ENCODE results near the gene ATG10.
"Not testable (repeated sequence)": the region's sequence is repeated elsewhere in the genome, so short reads cannot be mapped to it uniquely, and the experiment has no call there.

The ATG10 gene

DNA sequence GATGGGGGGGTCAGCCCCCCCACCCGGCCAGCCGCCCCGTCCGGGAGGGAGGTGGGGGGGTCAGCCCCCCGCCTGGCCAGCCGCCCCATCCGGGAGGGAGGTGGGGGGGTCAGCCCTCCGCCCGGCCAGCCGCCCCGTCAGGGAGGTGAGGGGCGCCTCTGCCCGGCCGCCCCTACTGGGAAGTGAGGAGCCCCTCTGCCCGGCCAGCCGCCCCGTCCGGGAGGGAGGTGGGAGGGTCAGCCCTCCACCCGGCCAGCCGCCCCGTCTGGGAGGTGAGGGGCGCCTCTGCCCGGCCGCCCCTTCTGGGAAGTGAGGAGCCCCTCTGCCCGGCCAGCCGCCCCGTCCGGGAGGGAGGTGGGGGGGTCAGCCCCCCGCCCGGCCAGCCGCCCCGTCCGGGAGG is 168.0 kb downstream of the ATG10 start:
- H3K36me3 ChIP-seq (ENCODE audit: control insufficient read depth in 2 of 2, insufficient read depth in 2 of 2, low read length in 2 of 2); H3K4me1 ChIP-seq (ENCODE audit: control insufficient read depth in 2 of 2, insufficient read depth in 2 of 2, low read length in 2 of 2); H3K4me3 ChIP-seq (ENCODE audit: low read length in 2 of 2); H3K9me3 ChIP-seq (ENCODE audit: control insufficient read depth in 2 of 2, low read length in 2 of 2); H3K27me3 ChIP-seq (ENCODE audit: control insufficient read depth in 2 of 2, insufficient read depth in 2 of 2, low read length in 2 of 2); H3K27ac ChIP-seq (ENCODE audit: low read depth in 2 of 2, low read length in 2 of 2); H3K9ac ChIP-seq (ENCODE audit: low read depth in 1 of 2, low read length in 2 of 2): not testable (repeated sequence)

DNA sequence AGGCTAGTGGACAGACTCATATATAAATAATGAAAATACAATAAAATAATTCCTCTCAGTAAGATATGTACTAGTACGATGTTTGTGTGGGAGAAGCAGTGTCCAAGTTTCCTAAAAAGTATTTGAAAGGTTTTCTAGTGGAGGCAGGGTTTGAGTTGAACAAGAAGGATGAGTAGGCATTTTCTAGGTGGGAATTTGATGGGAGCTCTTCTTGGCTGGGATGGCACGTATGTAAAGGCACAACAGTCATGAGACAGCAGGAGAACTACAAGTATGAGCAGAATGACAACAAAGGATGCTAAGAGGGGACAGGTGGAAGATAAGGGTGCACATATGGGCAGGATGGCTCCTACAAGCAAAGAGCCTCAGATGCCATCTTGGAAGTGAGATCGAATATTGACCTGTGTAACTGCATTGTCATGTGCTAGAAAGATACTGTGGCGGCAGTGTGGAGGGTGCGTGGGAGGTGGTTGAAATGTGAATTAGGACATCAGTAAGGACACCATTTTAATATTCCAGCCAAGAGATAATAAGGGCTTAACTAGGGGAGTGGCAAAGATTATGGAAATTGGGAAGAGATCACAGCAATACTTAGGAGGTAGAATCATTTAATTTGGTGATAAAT is 170.5 kb downstream of the ATG10 start:
- H3K9ac ChIP-seq (ENCODE audit: low read depth in 1 of 2, low read length in 2 of 2): no peak overlapping the region
- no peaks in the 10 kb centered on the region for H3K4me1 ChIP-seq (ENCODE audit: control insufficient read depth in 2 of 2, insufficient read depth in 2 of 2, low read length in 2 of 2)
- H3K9me3 ChIP-seq (ENCODE audit: control insufficient read depth in 2 of 2, low read length in 2 of 2): no peaks in the 10 kb centered on the region
- H3K27ac ChIP-seq (ENCODE audit: low read depth in 2 of 2, low read length in 2 of 2): no peak overlapping the region
- no peaks in the 10 kb centered on the region for H3K36me3 ChIP-seq (ENCODE audit: control insufficient read depth in 2 of 2, insufficient read depth in 2 of 2, low read length in 2 of 2)
- no peak overlapping the region for H3K4me3 ChIP-seq (ENCODE audit: low read length in 2 of 2)
- no peaks in the 10 kb centered on the region for H3K27me3 ChIP-seq (ENCODE audit: control insufficient read depth in 2 of 2, insufficient read depth in 2 of 2, low read length in 2 of 2)

DNA sequence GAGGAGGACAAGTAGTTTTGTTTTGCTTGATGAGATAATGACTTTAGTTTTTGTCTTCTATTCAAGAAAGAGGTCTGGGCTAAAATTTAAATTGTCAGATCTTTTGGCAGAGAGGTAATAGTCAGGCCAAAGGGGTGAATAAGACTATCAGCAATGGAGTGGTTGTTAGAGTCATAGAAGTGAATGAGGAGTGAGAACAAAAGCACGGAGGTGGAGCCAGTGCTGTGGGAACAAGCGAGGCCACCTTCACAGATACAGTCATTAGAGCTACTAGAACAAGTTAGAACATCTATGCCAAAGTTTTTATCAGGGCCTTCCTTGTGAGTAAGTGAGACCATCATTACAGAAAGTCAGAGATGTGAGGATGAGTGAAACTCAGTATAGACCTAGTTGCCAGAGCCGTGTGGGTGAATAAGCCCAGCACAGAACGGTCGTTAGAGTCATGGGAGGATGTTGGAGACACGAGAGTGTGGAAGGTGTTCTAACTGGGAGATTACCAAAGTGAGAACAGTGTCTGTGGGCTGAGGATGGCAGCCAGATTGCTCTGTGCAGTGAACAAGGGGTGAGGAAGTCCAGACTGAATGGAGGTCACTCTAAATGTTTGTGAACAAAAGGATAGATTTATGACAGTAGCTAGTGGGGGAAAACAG is 171.2 kb downstream of the ATG10 start:
- Histone ChIP-seq H3K36me3 (ENCODE audit: control insufficient read depth in 2 of 2, insufficient read depth in 2 of 2, low read length in 2 of 2) (no peaks in the 10 kb centered on the region), H3K9me3 (ENCODE audit: control insufficient read depth in 2 of 2, low read length in 2 of 2) (no peaks in the 10 kb centered on the region), H3K27me3 (ENCODE audit: control insufficient read depth in 2 of 2, insufficient read depth in 2 of 2, low read length in 2 of 2) (no peaks in the 10 kb centered on the region), H3K9ac (ENCODE audit: low read depth in 1 of 2, low read length in 2 of 2) (no peak overlapping the region), H3K4me3 (ENCODE audit: low read length in 2 of 2) (no peak overlapping the region), H3K4me1 (ENCODE audit: control insufficient read depth in 2 of 2, insufficient read depth in 2 of 2, low read length in 2 of 2) (no peaks in the 10 kb centered on the region), H3K27ac (ENCODE audit: low read depth in 2 of 2, low read length in 2 of 2) (no peak overlapping the region)

DNA sequence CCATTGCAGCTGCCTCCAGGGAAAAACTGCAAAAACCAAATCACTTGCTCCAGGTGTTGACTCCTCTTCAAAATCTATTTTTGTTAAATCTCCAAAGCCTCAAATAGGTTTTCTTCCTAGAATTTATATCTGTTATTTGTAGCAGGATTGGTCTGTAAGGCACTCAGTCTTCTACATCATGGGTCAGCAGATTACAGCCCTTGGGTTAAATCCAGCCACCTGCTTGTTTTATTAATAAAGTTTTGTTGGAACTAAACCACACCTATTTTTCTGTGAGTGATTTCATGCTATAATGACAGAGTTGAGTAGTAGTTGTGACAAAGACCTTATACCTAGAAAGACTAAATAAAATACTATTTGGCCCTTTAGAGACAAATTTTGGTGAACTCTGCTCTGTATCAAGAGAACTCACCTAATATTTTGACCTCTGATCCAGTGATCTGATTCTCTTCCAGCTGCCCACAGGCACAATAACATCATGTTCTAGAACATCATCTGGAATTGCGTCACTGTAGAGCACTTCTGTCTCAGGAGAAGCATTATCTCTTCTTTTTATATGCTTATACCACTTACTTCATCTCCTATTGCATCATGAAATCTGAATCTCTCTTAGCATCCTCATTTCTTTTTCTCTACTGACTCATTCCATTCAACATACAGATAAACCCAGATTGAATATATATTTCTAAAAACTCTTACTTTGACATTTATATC is 176.2 kb downstream of the ATG10 start:
- H3K27ac ChIP-seq (ENCODE audit: low read depth in 2 of 2, low read length in 2 of 2): no peak overlapping the region
- no peaks in the 10 kb centered on the region for H3K36me3 ChIP-seq (ENCODE audit: control insufficient read depth in 2 of 2, insufficient read depth in 2 of 2, low read length in 2 of 2)
- H3K4me1 ChIP-seq (ENCODE audit: control insufficient read depth in 2 of 2, insufficient read depth in 2 of 2, low read length in 2 of 2): no peaks in the 10 kb centered on the region
- no peaks in the 10 kb centered on the region for H3K27me3 ChIP-seq (ENCODE audit: control insufficient read depth in 2 of 2, insufficient read depth in 2 of 2, low read length in 2 of 2)
- H3K9me3 ChIP-seq (ENCODE audit: control insufficient read depth in 2 of 2, low read length in 2 of 2): no peaks in the 10 kb centered on the region
- no peak overlapping the region for H3K4me3 ChIP-seq (ENCODE audit: low read length in 2 of 2)
- no peak overlapping the region for H3K9ac ChIP-seq (ENCODE audit: low read depth in 1 of 2, low read length in 2 of 2)

DNA sequence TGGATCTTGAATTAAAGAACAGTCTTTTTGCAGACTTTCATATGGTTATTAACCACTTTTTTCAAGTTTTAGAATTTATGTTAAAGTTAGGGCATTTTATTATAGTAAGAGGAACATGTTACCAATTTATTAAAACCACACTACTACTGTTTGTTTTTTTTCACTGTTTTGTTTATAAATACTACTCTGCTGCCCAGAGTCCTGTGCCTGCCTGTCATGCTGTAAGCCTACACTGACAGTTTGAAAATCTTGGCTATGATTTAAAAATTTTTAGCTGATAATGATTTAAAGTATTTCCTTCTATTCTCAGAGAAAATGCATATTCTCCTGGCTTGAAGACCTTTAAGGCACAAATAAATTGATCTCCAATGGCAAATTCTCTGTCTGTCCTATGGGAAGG is 177.6 kb downstream of the ATG10 start:
- no peak overlapping the region for H3K27ac ChIP-seq (ENCODE audit: low read depth in 2 of 2, low read length in 2 of 2)
- no peaks in the 10 kb centered on the region for H3K4me1 ChIP-seq (ENCODE audit: control insufficient read depth in 2 of 2, insufficient read depth in 2 of 2, low read length in 2 of 2)
- no peaks in the 10 kb centered on the region for H3K9me3 ChIP-seq (ENCODE audit: control insufficient read depth in 2 of 2, low read length in 2 of 2)
- H3K27me3 ChIP-seq (ENCODE audit: control insufficient read depth in 2 of 2, insufficient read depth in 2 of 2, low read length in 2 of 2): no peaks in the 10 kb centered on the region
- no peak overlapping the region for H3K9ac ChIP-seq (ENCODE audit: low read depth in 1 of 2, low read length in 2 of 2)
- no peaks in the 10 kb centered on the region for H3K36me3 ChIP-seq (ENCODE audit: control insufficient read depth in 2 of 2, insufficient read depth in 2 of 2, low read length in 2 of 2)
- no peak overlapping the region for H3K4me3 ChIP-seq (ENCODE audit: low read length in 2 of 2)

DNA sequence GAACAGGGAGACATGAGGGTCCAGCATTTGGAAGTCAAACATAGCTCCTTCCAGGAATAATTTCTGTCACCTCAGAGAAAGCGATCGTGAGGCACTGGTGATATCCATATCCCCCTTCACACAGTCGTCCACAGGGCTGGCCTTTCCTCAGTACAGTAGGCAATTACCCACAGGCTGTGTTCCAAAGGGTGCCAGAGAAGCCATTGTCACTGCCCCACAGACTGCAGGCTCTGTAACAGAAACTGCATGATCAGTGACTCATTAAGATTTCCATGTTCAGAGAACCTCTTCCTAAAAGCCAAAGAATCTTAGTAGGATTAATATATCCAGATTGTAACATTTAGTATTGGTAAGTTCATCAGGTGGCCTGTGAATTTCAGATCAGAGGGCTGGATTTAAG is 178.7 kb downstream of the ATG10 start:
- Histone ChIP-seq H3K27ac (ENCODE audit: low read depth in 2 of 2, low read length in 2 of 2) (no peak overlapping the region), H3K36me3 (ENCODE audit: control insufficient read depth in 2 of 2, insufficient read depth in 2 of 2, low read length in 2 of 2) (no peaks in the 10 kb centered on the region), H3K9ac (ENCODE audit: low read depth in 1 of 2, low read length in 2 of 2) (no peak overlapping the region), H3K4me3 (ENCODE audit: low read length in 2 of 2) (no peak overlapping the region), H3K27me3 (ENCODE audit: control insufficient read depth in 2 of 2, insufficient read depth in 2 of 2, low read length in 2 of 2) (no peaks in the 10 kb centered on the region), H3K4me1 (ENCODE audit: control insufficient read depth in 2 of 2, insufficient read depth in 2 of 2, low read length in 2 of 2) (no peaks in the 10 kb centered on the region), H3K9me3 (ENCODE audit: control insufficient read depth in 2 of 2, low read length in 2 of 2) (no peaks in the 10 kb centered on the region)

DNA sequence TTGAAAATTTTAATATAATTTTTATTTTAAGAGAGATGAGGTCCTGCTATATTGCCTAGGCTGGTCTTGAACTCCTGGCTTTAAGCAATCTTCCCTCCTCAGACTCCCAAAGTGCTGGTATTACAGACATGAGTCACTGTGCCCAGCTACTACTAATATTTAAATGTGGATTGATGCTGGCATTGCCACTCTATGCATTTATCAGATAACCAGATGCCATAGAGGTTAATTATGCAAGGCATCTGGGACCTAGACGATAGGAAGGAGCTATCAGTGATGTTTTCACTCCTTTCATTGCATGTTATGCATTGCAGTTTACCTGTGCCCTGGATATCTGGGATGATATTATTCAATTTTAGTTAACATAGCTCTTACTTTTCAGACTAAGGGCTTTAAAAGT is 179.4 kb downstream of the ATG10 start:
- Histone ChIP-seq H3K27ac (ENCODE audit: low read depth in 2 of 2, low read length in 2 of 2) (no peak overlapping the region), H3K4me1 (ENCODE audit: control insufficient read depth in 2 of 2, insufficient read depth in 2 of 2, low read length in 2 of 2) (no peaks in the 10 kb centered on the region), H3K4me3 (ENCODE audit: low read length in 2 of 2) (no peak overlapping the region), H3K27me3 (ENCODE audit: control insufficient read depth in 2 of 2, insufficient read depth in 2 of 2, low read length in 2 of 2) (no peaks in the 10 kb centered on the region), H3K9ac (ENCODE audit: low read depth in 1 of 2, low read length in 2 of 2) (no peak overlapping the region), H3K36me3 (ENCODE audit: control insufficient read depth in 2 of 2, insufficient read depth in 2 of 2, low read length in 2 of 2) (no peaks in the 10 kb centered on the region), H3K9me3 (ENCODE audit: control insufficient read depth in 2 of 2, low read length in 2 of 2) (no peaks in the 10 kb centered on the region)

DNA sequence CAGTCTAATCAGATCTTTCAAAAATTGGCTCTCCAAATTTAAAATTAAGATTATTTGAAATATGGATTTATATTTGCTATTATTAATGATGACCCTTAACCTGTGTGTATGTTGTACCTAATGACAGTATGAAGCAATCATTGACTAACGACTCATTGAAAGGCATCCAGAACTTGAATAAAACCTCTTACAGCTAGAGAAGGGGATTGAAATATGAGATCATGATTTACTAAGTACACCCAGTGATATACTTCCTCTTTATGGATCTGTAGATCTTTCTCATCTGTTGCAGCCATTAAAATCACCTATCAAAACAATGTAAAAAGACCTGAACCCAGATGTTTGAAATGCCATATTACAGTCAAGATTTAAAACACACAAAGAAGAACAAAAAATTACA is 179.8 kb downstream of the ATG10 start:
- Histone ChIP-seq H3K4me1 (ENCODE audit: control insufficient read depth in 2 of 2, insufficient read depth in 2 of 2, low read length in 2 of 2) (no peaks in the 10 kb centered on the region), H3K4me3 (ENCODE audit: low read length in 2 of 2) (no peak overlapping the region), H3K9ac (ENCODE audit: low read depth in 1 of 2, low read length in 2 of 2) (no peak overlapping the region), H3K9me3 (ENCODE audit: control insufficient read depth in 2 of 2, low read length in 2 of 2) (no peaks in the 10 kb centered on the region), H3K36me3 (ENCODE audit: control insufficient read depth in 2 of 2, insufficient read depth in 2 of 2, low read length in 2 of 2) (no peaks in the 10 kb centered on the region), H3K27ac (ENCODE audit: low read depth in 2 of 2, low read length in 2 of 2) (no peak overlapping the region), H3K27me3 (ENCODE audit: control insufficient read depth in 2 of 2, insufficient read depth in 2 of 2, low read length in 2 of 2) (no peaks in the 10 kb centered on the region)

DNA sequence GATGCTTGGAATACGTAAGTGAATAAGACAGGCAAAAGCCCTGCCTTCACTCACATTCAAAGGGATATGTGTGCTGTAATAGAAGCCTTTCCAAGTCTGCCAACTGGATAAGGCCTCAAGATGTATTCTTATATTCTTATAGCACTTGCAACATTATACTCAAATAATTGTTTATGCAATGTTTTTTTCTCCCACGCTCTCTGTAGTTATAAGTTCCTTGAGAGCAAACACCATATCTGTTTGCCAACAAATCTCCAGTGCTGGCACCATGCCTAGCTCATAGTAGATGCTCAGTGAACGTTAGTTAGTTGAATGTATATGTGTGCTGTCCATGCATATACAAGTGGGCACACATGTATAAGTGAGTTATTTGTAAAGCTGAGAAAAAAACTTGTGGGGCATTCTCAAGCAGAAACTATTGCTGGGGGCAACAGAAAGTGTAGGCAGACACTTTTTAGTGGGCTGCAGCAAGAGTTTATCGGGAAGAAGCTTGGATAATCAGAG is 181.2 kb downstream of the ATG10 start:
- Histone ChIP-seq H3K4me1 (ENCODE audit: control insufficient read depth in 2 of 2, insufficient read depth in 2 of 2, low read length in 2 of 2) (no peaks in the 10 kb centered on the region), H3K36me3 (ENCODE audit: control insufficient read depth in 2 of 2, insufficient read depth in 2 of 2, low read length in 2 of 2) (no peaks in the 10 kb centered on the region), H3K9me3 (ENCODE audit: control insufficient read depth in 2 of 2, low read length in 2 of 2) (no peaks in the 10 kb centered on the region), H3K4me3 (ENCODE audit: low read length in 2 of 2) (no peak overlapping the region), H3K27me3 (ENCODE audit: control insufficient read depth in 2 of 2, insufficient read depth in 2 of 2, low read length in 2 of 2) (no peaks in the 10 kb centered on the region), H3K9ac (ENCODE audit: low read depth in 1 of 2, low read length in 2 of 2) (no peak overlapping the region), H3K27ac (ENCODE audit: low read depth in 2 of 2, low read length in 2 of 2) (no peak overlapping the region)

DNA sequence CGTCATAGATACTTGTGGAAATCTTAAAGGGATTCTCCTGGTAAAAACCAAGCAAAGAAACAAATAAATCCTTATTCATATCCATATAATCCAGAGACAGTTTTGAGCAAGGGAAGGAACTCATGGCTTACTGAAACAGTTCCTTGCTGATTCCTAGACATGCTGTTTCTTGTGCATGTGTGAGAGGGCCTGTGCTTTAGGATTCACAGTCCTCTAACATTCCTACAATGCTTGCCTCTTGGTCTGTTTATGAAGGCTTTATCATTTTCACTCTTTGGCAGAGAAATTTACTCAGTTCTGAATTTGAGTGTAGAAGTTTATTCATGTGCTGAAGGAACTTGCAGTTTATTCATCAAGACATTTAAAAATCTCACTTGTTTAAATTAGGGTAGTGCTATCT is 183.0 kb downstream of the ATG10 start:
- Histone ChIP-seq H3K36me3 (ENCODE audit: control insufficient read depth in 2 of 2, insufficient read depth in 2 of 2, low read length in 2 of 2) (no peaks in the 10 kb centered on the region), H3K4me1 (ENCODE audit: control insufficient read depth in 2 of 2, insufficient read depth in 2 of 2, low read length in 2 of 2) (no peaks in the 10 kb centered on the region), H3K27ac (ENCODE audit: low read depth in 2 of 2, low read length in 2 of 2) (no peak overlapping the region), H3K9me3 (ENCODE audit: control insufficient read depth in 2 of 2, low read length in 2 of 2) (no peaks in the 10 kb centered on the region), H3K27me3 (ENCODE audit: control insufficient read depth in 2 of 2, insufficient read depth in 2 of 2, low read length in 2 of 2) (no peaks in the 10 kb centered on the region), H3K4me3 (ENCODE audit: low read length in 2 of 2) (no peak overlapping the region), H3K9ac (ENCODE audit: low read depth in 1 of 2, low read length in 2 of 2) (no peak overlapping the region)

Data from mucosa of rectum (tissue), 2 donors.